ENCODE measurements around the gene INPP5A. TPM values are rescaled to one million over a fixed set of nuclear protein-coding genes. Genes with fewer than 3 reads are reported as not detected.

Gene INPP5A
- total RNA-seq, 4 donors from 2014 or later: 34.8 to 80.8 (median 52.8) TPM

- intact Hi-C loops (cut with DNase I; ENCODE audit: low total_unique reads) (loop anchor here (10.0 kb wide), 1 partner anchor 132 kb away; no protein-coding TSS in a partner anchor), in situ Hi-C loops (cut with MboI; ENCODE audit: low pct_ligation_motif_present in 1 of 4, low pct_unique_long_range_greater_than_20kb in 1 of 4, low sequenced_read_pairs in 3 of 4) (no loop called here)
- Histone ChIP-seq H3K27ac (no peak overlapping the region), H3K4me1 (peaks cover 16 to 39% (median 32%) of the 10 kb centered on the region in 4 donors), H3K36me3 (peaks cover 0 to 22% (median 0%) of the 10 kb centered on the region in 4 donors), H3K9me3 (no peaks in the 10 kb centered on the region), H3K4me3 (peak overlapping the region in 2 of 4 donors; percentile 21 to 36), H3K27me3 (peaks cover 82% of the 10 kb centered on the region)
- DNase-seq: no peak
- 3% methylated on average over 29 of the region's 58 CpGs; no CpG with 5 or more reads in 1 of the 2 donors for WGBS, 2 donors (ENCODE audit: low coverage in 1 of 2)
- TF ChIP-seq EP300 (IDR thresholded peaks at IDR 0.05; ENCODE audit: low read depth): no peak
- no peak for TF ChIP-seq CTCF (IDR thresholded peaks at IDR 0.05)
- no peak for TF ChIP-seq POLR2A (IDR thresholded peaks at IDR 0.05)
- no peak for TF ChIP-seq POLR2AphosphoS5 (IDR thresholded peaks at IDR 0.05)
These were observed 248.9 kb downstream of the INPP5A start for GRCh38 chr10:132786476-132786883.

- TF ChIP-seq CTCF (IDR thresholded peaks at IDR 0.05) (no peak), POLR2A (IDR thresholded peaks at IDR 0.05) (no peak), EP300 (IDR thresholded peaks at IDR 0.05; ENCODE audit: low read depth) (no peak), POLR2AphosphoS5 (IDR thresholded peaks at IDR 0.05) (no peak)
- Histone ChIP-seq H3K4me1 (peaks cover 16 to 39% (median 32%) of the 10 kb centered on the region in 4 donors), H3K9me3 (no peaks in the 10 kb centered on the region), H3K36me3 (peaks cover 0 to 17% (median 0%) of the 10 kb centered on the region in 4 donors), H3K27me3 (peaks cover 84% of the 10 kb centered on the region), H3K27ac (no peak overlapping the region), H3K4me3 (peak overlapping the region in 2 of 4 donors; percentile 21 to 36)
- in situ Hi-C loops (cut with MboI; ENCODE audit: low pct_ligation_motif_present in 1 of 4, low pct_unique_long_range_greater_than_20kb in 1 of 4, low sequenced_read_pairs in 3 of 4): no loop called here
- WGBS, 2 donors (ENCODE audit: low coverage in 1 of 2): 10% methylated on average over 43 of the region's 80 CpGs; no CpG with 5 or more reads in 1 of the 2 donors
- DNase-seq: no peak
- intact Hi-C loops (cut with DNase I; ENCODE audit: low total_unique reads): loop anchor here (10.0 kb wide), 1 partner anchor 132 kb away; no protein-coding TSS in a partner anchor
These were observed 249.4 kb downstream of the INPP5A start for GRCh38 chr10:132786884-132787494.

- intact Hi-C loops (cut with DNase I; ENCODE audit: low total_unique reads): loop anchor here (10.0 kb wide), 1 partner anchor 133 kb away; no protein-coding TSS in a partner anchor
- H3K27ac ChIP-seq: no peak overlapping the region
- in situ Hi-C loops (cut with MboI; ENCODE audit: low pct_ligation_motif_present in 1 of 4, low pct_unique_long_range_greater_than_20kb in 1 of 4, low sequenced_read_pairs in 3 of 4): no loop called here
- peak; percentile 42 for DNase-seq
- peaks cover 16 to 39% (median 32%) of the 10 kb centered on the region in 4 donors for H3K4me1 ChIP-seq
- H3K36me3 ChIP-seq: peaks cover 0 to 10% (median 0%) of the 10 kb centered on the region in 4 donors
- H3K9me3 ChIP-seq: no peaks in the 10 kb centered on the region
- 9% methylated on average over 18 of the region's 80 CpGs; no CpG with 5 or more reads in 1 of the 2 donors for WGBS, 2 donors (ENCODE audit: low coverage in 1 of 2)
- TF ChIP-seq POLR2AphosphoS5 (IDR thresholded peaks at IDR 0.05) (no peak), CTCF (IDR thresholded peaks at IDR 0.05) (no peak), EP300 (IDR thresholded peaks at IDR 0.05; ENCODE audit: low read depth) (no peak), POLR2A (IDR thresholded peaks at IDR 0.05) (no peak)
- peak overlapping the region in 2 of 4 donors; percentile 21 to 36 for H3K4me3 ChIP-seq
- H3K27me3 ChIP-seq: peaks cover 84% of the 10 kb centered on the region
These were observed 250.1 kb downstream of the INPP5A start for GRCh38 chr10:132787495-132788179.

- TF ChIP-seq EP300 (IDR thresholded peaks at IDR 0.05; ENCODE audit: low read depth): no peak
- peak in 4 of 5 experiments; percentile 14 to 29 (median 23) for TF ChIP-seq CTCF (IDR thresholded peaks at IDR 0.05)
These were observed 250.7 kb downstream of the INPP5A start for GRCh38 chr10:132788180-132788830.

More at GRCh38 chr10:132788180-132788830, 250.7 kb downstream of the INPP5A start:
- H3K9me3 ChIP-seq: no peaks in the 10 kb centered on the region
- peaks cover 0 to 6% (median 0%) of the 10 kb centered on the region in 4 donors for H3K36me3 ChIP-seq
- in situ Hi-C loops (cut with MboI; ENCODE audit: low pct_ligation_motif_present in 1 of 4, low pct_unique_long_range_greater_than_20kb in 1 of 4, low sequenced_read_pairs in 3 of 4) (no loop called here), intact Hi-C loops (cut with DNase I; ENCODE audit: low total_unique reads) (loop anchor here (10.0 kb wide), 1 partner anchor 134 kb away; no protein-coding TSS in a partner anchor)
- H3K27me3 ChIP-seq: peaks cover 82% of the 10 kb centered on the region
- 1% methylated on average over 52 of the region's 79 CpGs; no CpG with 5 or more reads in 1 of the 2 donors for WGBS, 2 donors (ENCODE audit: low coverage in 1 of 2)
- H3K27ac ChIP-seq: no peak overlapping the region
- H3K4me3 ChIP-seq: peak overlapping the region in 1 of 4 donors; percentile 36
- peaks cover 16 to 39% (median 32%) of the 10 kb centered on the region in 4 donors for H3K4me1 ChIP-seq
- DNase-seq: peak; percentile 18

All from transverse colon (tissue), 4 donors.